ENCODE measurements around the gene GTPBP6. TPM values are rescaled to one million over a fixed set of nuclear protein-coding genes. Genes with fewer than 3 reads are reported as not detected.

Gene GTPBP6, protein sequence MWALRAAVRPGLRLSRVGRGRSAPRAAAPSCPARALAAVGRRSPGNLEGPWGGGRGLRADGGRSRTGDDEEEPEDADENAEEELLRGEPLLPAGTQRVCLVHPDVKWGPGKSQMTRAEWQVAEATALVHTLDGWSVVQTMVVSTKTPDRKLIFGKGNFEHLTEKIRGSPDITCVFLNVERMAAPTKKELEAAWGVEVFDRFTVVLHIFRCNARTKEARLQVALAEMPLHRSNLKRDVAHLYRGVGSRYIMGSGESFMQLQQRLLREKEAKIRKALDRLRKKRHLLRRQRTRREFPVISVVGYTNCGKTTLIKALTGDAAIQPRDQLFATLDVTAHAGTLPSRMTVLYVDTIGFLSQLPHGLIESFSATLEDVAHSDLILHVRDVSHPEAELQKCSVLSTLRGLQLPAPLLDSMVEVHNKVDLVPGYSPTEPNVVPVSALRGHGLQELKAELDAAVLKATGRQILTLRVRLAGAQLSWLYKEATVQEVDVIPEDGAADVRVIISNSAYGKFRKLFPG
- 47.2 TPM for total RNA-seq (ENCODE audit: unreplicated experiment)
- long read RNA-seq, transcript GTPBP6-201 (10 exons, 1,907 nt): major isoform, 21 of 24 reads
- long read RNA-seq, partial matches to known transcripts: 0 of 24 reads
- long read RNA-seq, other reads (novel, unspliced or antisense): 3 of 24 reads

DNA sequence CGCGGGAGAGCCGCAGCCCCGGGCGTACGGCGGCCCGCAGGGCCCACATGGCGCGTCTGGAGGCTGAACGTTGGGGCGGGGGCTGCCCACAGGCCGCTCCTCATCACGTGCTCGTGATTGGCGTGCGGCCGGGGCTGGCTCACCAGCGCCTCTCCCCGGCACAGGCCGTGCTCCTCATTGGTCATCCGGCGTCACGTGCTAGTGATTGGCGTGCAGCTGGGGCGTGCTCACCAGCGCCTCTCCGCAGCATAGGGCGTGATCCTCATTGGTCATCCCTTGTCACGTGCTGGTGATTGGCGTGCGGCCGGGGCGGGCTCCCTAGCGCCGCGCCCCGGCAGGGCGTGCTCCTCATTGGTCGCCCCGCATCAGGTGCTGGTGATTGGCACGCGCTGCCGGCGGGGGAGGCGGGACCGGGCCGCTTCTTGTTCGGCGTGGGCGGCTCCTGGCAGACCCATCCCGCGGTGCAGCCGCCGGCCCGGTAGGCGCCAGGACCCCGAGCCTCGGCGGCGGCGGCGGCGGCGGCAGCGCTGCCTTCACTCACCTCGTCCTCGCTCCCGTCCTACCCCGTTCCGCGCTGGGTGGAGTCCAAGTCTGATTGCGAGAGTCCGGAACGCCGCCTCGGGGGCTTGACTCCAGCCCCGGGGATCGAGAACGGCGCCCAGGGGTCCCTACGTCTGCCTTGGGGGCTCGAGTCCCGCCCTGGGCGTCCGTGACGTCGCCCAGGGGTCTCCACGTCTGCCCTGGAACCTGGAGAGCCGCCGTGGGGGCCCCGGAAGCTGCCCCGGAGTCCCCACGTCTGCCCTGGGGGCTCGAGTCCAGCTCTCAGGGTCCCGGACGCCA is at the start of gene GTPBP6:
Gene GTPBP6, minus strand, starts transcription at position 58 of the 840 bp plus-strand sequence. Its CDS starts 9 bp downstream, at position 49.
- peaks cover 11% of the 10 kb centered on the region for H3K4me1 Mint-ChIP-seq (ENCODE audit: unreplicated experiment)
- TF ChIP-seq, protein P1, sequence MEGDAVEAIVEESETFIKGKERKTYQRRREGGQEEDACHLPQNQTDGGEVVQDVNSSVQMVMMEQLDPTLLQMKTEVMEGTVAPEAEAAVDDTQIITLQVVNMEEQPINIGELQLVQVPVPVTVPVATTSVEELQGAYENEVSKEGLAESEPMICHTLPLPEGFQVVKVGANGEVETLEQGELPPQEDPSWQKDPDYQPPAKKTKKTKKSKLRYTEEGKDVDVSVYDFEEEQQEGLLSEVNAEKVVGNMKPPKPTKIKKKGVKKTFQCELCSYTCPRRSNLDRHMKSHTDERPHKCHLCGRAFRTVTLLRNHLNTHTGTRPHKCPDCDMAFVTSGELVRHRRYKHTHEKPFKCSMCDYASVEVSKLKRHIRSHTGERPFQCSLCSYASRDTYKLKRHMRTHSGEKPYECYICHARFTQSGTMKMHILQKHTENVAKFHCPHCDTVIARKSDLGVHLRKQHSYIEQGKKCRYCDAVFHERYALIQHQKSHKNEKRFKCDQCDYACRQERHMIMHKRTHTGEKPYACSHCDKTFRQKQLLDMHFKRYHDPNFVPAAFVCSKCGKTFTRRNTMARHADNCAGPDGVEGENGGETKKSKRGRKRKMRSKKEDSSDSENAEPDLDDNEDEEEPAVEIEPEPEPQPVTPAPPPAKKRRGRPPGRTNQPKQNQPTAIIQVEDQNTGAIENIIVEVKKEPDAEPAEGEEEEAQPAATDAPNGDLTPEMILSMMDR (IDR thresholded peaks at IDR 0.05; ENCODE audit: unreplicated experiment): no peak
- no peaks in the 10 kb centered on the region for H3K9me3 Mint-ChIP-seq (ENCODE audit: unreplicated experiment)
- H3K4me3 Mint-ChIP-seq (ENCODE audit: unreplicated experiment): peak within 1 kb of the TSS; percentile 98
- H3K36me3 Mint-ChIP-seq (ENCODE audit: low read depth, unreplicated experiment): peaks cover 6% of the 10 kb centered on the region
- peaks cover 15% of the 10 kb centered on the region for H3K27me3 Mint-ChIP-seq (ENCODE audit: unreplicated experiment)
- peak; percentile 97 for DNase-seq (ENCODE audit: low spot score)
- H3K27ac Mint-ChIP-seq (ENCODE audit: unreplicated experiment): peak within 1 kb of the TSS; percentile 92

DNA sequence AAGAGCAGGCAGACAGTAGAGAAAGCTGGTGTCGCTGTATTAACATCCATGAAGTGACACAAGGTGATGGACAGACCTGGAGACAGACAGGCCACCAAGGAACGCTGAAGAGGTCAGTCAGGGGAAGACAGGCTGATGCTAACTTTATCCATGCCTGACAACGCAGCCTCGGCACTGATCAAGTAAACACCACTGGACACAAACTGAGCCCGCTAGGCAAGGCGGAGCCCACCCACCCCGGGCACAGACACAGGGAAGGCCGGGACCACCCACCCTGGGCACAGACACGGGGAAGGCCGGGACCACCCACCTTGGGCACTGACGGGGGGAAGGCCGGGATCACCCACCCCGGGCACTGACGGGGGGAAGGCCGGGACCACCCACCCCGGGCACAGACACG is 49.3 kb upstream of the GTPBP6 start:
- Mint-ChIP-seq H3K36me3 (ENCODE audit: low read depth, unreplicated experiment) (peaks cover 20% of the 10 kb centered on the region), H3K4me3 (ENCODE audit: unreplicated experiment) (no peak overlapping the region)
- TF ChIP-seq, protein P1 (IDR thresholded peaks at IDR 0.05; ENCODE audit: unreplicated experiment): no peak

DNA sequence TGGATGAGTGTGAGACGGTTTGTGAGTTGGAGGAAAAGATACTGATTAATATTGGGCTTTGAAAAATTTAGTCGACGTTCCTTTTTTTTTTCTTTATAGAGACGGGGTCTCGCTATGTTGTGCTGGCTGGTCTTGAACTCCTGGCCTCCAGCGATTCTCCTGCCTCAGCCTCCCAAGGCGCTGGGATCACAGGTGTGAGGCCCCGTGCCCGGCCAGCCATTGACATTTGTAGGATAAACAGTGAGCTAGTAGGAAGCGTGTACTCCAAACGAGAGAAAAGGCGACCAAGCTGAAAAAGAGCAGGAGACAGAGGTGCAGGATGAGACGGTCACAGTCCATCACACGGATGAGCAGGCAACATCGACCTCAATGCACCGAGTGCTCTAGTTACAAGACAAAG is 48.8 kb upstream of the GTPBP6 start:
- no peak for DNase-seq (ENCODE audit: low spot score)
- Mint-ChIP-seq H3K9me3 (ENCODE audit: unreplicated experiment) (peaks cover 5% of the 10 kb centered on the region), H3K4me1 (ENCODE audit: unreplicated experiment) (peaks cover 10% of the 10 kb centered on the region), H3K27ac (ENCODE audit: unreplicated experiment) (no peak overlapping the region), H3K27me3 (ENCODE audit: unreplicated experiment) (peaks cover 17% of the 10 kb centered on the region), H3K4me3 (ENCODE audit: unreplicated experiment) (no peak overlapping the region), H3K36me3 (ENCODE audit: low read depth, unreplicated experiment) (peaks cover 18% of the 10 kb centered on the region)
- TF ChIP-seq, protein P1 (IDR thresholded peaks at IDR 0.05; ENCODE audit: unreplicated experiment): no peak

More for the DNA sequence above, 49.3 kb upstream of the GTPBP6 start:
- DNase-seq (ENCODE audit: low spot score): no peak
- H3K27ac Mint-ChIP-seq (ENCODE audit: unreplicated experiment): no peak overlapping the region
- peaks cover 4% of the 10 kb centered on the region for H3K9me3 Mint-ChIP-seq (ENCODE audit: unreplicated experiment)
- H3K27me3 Mint-ChIP-seq (ENCODE audit: unreplicated experiment): peaks cover 16% of the 10 kb centered on the region
- H3K4me1 Mint-ChIP-seq (ENCODE audit: unreplicated experiment): peaks cover 10% of the 10 kb centered on the region

DNA sequence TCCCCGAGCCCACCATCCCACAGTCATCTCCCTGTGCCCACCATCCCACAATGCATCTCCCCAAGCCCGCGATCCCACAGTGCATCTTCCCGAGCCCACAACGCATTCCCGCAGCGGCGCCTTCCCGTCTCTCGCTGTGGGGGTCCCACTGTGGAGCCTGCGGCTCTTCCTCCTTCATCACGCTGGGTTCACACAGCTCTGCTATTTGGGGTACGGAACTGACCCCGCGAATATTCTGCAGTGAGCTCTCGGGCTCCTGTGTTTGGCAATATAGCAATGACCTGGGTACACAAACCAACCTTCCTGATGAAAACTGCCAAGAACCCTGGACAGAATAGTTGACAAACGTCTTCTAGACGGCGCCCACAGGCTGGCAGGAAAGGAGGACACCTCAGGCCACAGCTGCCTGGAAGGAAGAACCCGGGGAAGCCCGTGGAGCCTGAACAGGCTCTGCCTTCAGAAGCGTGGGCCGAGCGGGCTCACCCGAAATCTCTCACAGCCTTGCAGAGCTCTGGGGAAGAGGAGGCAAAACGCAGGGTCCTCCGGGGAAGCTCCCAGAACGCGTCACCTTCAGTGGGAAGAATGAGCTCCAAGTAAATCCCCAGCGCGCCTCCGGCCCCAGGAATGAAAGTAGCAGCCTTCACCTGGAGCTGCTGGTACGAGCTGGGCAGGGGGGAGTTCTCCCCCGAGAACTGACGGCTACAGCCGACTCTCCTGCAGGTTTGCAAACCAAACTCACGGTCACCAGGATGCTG is 45.2 kb upstream of the GTPBP6 start:
- peaks cover 14% of the 10 kb centered on the region for H3K27me3 Mint-ChIP-seq (ENCODE audit: unreplicated experiment)
- peak overlapping the region; percentile 17 for H3K4me3 Mint-ChIP-seq (ENCODE audit: unreplicated experiment)
- no peak for DNase-seq (ENCODE audit: low spot score)
- H3K4me1 Mint-ChIP-seq (ENCODE audit: unreplicated experiment): peaks cover 3% of the 10 kb centered on the region
- H3K36me3 Mint-ChIP-seq (ENCODE audit: low read depth, unreplicated experiment): peaks cover 38% of the 10 kb centered on the region
- peak overlapping the region; percentile 21 for H3K27ac Mint-ChIP-seq (ENCODE audit: unreplicated experiment)
- TF ChIP-seq, protein P1 (IDR thresholded peaks at IDR 0.05; ENCODE audit: unreplicated experiment): no peak
- peaks cover 5% of the 10 kb centered on the region for H3K9me3 Mint-ChIP-seq (ENCODE audit: unreplicated experiment)
